GM12878 (cell line): ENCODE data around the gene PIK3R3. TPM values are rescaled to one million over a fixed set of nuclear protein-coding genes. Genes with fewer than 3 reads are reported as not detected.
A peak's percentile ranks its signal among the peaks of the same experiment; 100 is the strongest.

Experiments used
- CBFB ChIP-seq: IDR thresholded peaks from 2 replicates; pipeline ENCODE4 v1.6.1; 2016; ENCODE audit warnings: antibody characterized with exemption, low read depth
- CBX3 ChIP-seq: fragments of 200-600 bp; sonication (generic); IDR thresholded peaks from 2 replicates; pipeline ENCODE4 v1.6.1; 2016; ENCODE audit warnings: low read depth, borderline replicate concordance
- ESRRA ChIP-seq: IDR thresholded peaks from 2 replicates; pipeline ENCODE4 v1.6.1; 2012; ENCODE audit warnings: mild to moderate bottlenecking, low read length, improper control_type of control experiment
- ETV6 ChIP-seq, 2 experiments: fragments of 450-650 bp in 1 of 2; IDR thresholded peaks in 1 of 2; conservative IDR thresholded peaks in 1 of 2; 2 replicates each; pipeline ENCODE4 v1.6.1; 2014; ENCODE audit warnings: antibody characterized with exemption in 1 of 2, borderline replicate concordance in 1 of 2, low read depth in 1 of 2, mild to moderate bottlenecking in 1 of 2, moderate library complexity in 1 of 2
- HDGF ChIP-seq: fragments of 450-650 bp; IDR thresholded peaks from 2 replicates; pipeline ENCODE4 v1.6.1; 2016; ENCODE audit warnings: antibody characterized with exemption
- IKZF2 ChIP-seq, 2 experiments: fragments of 450-650 bp; IDR thresholded peaks; 2 replicates each; pipeline ENCODE4 v1.6.1; 2017; ENCODE audit warnings: mild to moderate bottlenecking in 2 of 2, moderate library complexity in 2 of 2
- JUND ChIP-seq: IDR thresholded peaks from 2 replicates; pipeline ENCODE4 v1.6.1; 2012; ENCODE audit warnings: low read depth, mild to moderate bottlenecking, low read length, improper control_type of control experiment, moderate library complexity
- KLF5 ChIP-seq: fragments of 450-650 bp; IDR thresholded peaks from 2 replicates; pipeline ENCODE4 v1.6.1; 2014; ENCODE audit warnings: mild to moderate bottlenecking; ENCODE audit not compliant: partially characterized antibody
- MYB ChIP-seq: fragments of 150-350 bp; IDR thresholded peaks from 2 replicates; pipeline ENCODE4 v1.6.1; 2014; ENCODE audit warnings: mild to moderate bottlenecking, low read depth, low read length, borderline replicate concordance
- NFIC ChIP-seq: IDR thresholded peaks from 2 replicates; pipeline ENCODE4 v1.6.1; 2012; ENCODE audit warnings: low read depth, mild to moderate bottlenecking, inconsistent platforms, low read length, moderate library complexity
- SIN3A ChIP-seq: IDR thresholded peaks from 2 replicates; pipeline ENCODE4 v1.6.1; 2012; ENCODE audit warnings: low read depth, low read length, improper control_type of control experiment
- SPI1 ChIP-seq: IDR thresholded peaks from 2 replicates; pipeline ENCODE4 v1.6.1; 2011; ENCODE audit warnings: low read depth, mild to moderate bottlenecking, low read length, moderate library complexity, borderline replicate concordance; ENCODE audit not compliant: insufficient read depth
- STAT1 ChIP-seq: fragments of 450-650 bp; conservative IDR thresholded peaks from 2 replicates; pipeline ENCODE4 v1.6.1; 2014; ENCODE audit warnings: antibody characterized with exemption, mild to moderate bottlenecking
- TAF1 ChIP-seq: IDR thresholded peaks from 2 replicates; pipeline ENCODE4 v1.6.1; 2011; ENCODE audit warnings: mild to moderate bottlenecking, low read depth, low read length, borderline replicate concordance
- TARDBP ChIP-seq: IDR thresholded peaks from 2 replicates; pipeline ENCODE4 v1.6.1; 2016; ENCODE audit warnings: borderline replicate concordance
- WRNIP1 ChIP-seq: IDR thresholded peaks from 2 replicates; pipeline ENCODE4 v1.6.1; 2011; ENCODE audit warnings: low read depth, low read length, improper control_type of control experiment, borderline replicate concordance
- ZNF207 ChIP-seq: fragments of 450-650 bp; IDR thresholded peaks from 2 replicates; pipeline ENCODE4 v1.6.1; 2014; ENCODE audit warnings: antibody characterized with exemption, mild to moderate bottlenecking, borderline replicate concordance
- ZNF24 ChIP-seq: fragments of 450-650 bp; IDR thresholded peaks from 2 replicates; pipeline ENCODE4 v1.6.1; 2017; ENCODE audit warnings: antibody characterized with exemption, mild to moderate bottlenecking
- ZZZ3 ChIP-seq: IDR thresholded peaks from 2 replicates; pipeline ENCODE4 v1.6.1; 2011; ENCODE audit warnings: low read depth; ENCODE audit not compliant: control insufficient read depth, insufficient read length
- polyA plus RNA-seq, 11 experiments: library from polyadenylated mRNA; depleted of rRNA in 4 of 11; unstranded in 6 of 11; stranded (reverse) in 5 of 11; fragments of >200 nt; fragmentation: Nextera tagmentation in 4 of 11; fragmentation: Illumina TruSeq in 1 of 11; extraction: Ambion mirVana in 4 of 11; extraction: Trizol in 1 of 11; gene quantifications; 1 replicate in 1 of 11; 2 replicates in 10 of 11; pipeline versions ENCODE4 v1.2.1 to v1.2.3, GENCODE V29; 2011 to 2016; ENCODE audit warnings: inconsistent platforms in 2 of 11, missing spikeins in 2 of 11, low read depth in 1 of 11
- total RNA-seq, 4 experiments: library from RNA; depleted of rRNA in 3 of 4; stranded (reverse); fragments of >200 nt in 3 of 4; fragmentation: Illumina TruSeq in 1 of 4; extraction: Trizol in 1 of 4; gene quantifications; 2 replicates each; pipeline versions ENCODE4 v1.2.1 to v1.2.3, GENCODE V29; 2013 to 2021
- TF ChIP-seq, protein P1 (sequence below): fragments of 450-650 bp; formaldehyde crosslinking; IDR thresholded peaks from 2 replicates; pipeline ENCODE4 v1.4.0; 2020; ENCODE audit warnings: mild to moderate bottlenecking, moderate library complexity
- TF ChIP-seq, protein P2 (sequence below): fragments of 450-650 bp; formaldehyde crosslinking; IDR thresholded peaks from 2 replicates; pipeline ENCODE4 v1.4.0; 2022; ENCODE audit warnings: mild to moderate bottlenecking, moderate library complexity
- TF ChIP-seq, protein P3 (sequence below), 3 experiments: IDR thresholded peaks in 2 of 3; conservative IDR thresholded peaks in 1 of 3; 2 replicates each; pipeline ENCODE4 v1.5.1; 2011; ENCODE audit warnings: low read depth in 3 of 3, low read length in 3 of 3, mild to moderate bottlenecking in 3 of 3, control low read depth in 2 of 3, moderate library complexity in 2 of 3, inconsistent platforms in 1 of 3, mixed read lengths in 1 of 3; ENCODE audit not compliant: control insufficient read depth in 2 of 3, insufficient read depth in 1 of 3; ENCODE audit errors: extremely low read depth in 1 of 3

Gene PIK3R3
- total and polyA plus RNA-seq, 10 of the 15 experiments (the other 5 are each of a cell fraction or from before 2014, with no cell fraction given) = 4.8 to 27.0 (median 19.8) TPM

DNA sequence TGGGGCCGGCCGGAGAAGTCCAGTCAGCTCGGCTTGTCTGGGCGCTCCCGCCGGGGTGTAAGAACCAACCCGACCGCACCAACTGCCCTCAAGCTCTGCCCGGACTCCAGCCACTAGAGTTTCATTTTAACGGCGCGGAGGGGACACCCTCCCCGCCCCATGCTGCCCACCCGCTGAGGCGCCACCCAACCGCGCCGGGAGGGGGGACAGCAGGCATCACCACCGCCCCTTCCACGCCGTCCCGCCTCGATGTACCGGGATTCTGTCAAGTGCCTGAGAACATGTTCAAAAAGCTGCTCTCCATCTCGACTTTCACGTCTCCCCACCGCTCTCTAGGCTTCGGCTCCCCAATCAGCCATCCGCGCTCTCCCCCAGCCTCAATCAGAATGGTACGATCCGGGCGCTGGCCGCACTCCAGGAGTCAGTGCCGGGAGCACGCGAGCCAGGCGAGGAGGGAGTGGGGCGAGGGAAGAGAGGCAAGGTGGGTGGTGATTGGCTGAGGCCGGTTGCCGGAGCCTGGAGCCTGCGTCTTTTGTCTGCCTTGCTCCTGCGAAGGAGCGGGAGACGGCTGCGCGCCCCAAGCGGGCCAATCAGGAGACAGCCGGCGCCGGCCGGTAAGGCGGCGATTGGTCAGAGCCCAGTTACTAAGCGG, at the start of gene PIK3R3 (continued):
- TF ChIP-seq ZNF207 (peak; percentile 100), ESRRA (no peak), TARDBP (0 out of 2 replicates have a peak, but pooled peaks have one; percentile 27), STAT1 (peak; percentile 97; the same call in 1 of the 2 replicates), NFIC (0 out of 2 replicates have a peak, but pooled peaks have one; percentile 51), IKZF2 (IDR thresholded peaks at IDR 0.05) (peak; percentile 79 to 81; a peak in 3 of 4 replicates), ZZZ3 (no peak), ETV6 (conservative IDR thresholded peaks at IDR 0.05 in 1 of 2, IDR thresholded peaks at IDR 0.05 in 1 of 2; ENCODE audit: borderline replicate concordance in 1 of 2, low read depth in 1 of 2) (no peak), WRNIP1 (no peak), KLF5 (peak; percentile 100), TAF1 (peak; percentile 94), ZNF24 (no peak), MYB (no peak), CBX3 (no peak), JUND (peak; percentile 99), SPI1 (no peak), CBFB (peak; percentile 95), HDGF (peak; percentile 98; the same call in 1 of the 2 replicates), SIN3A (peak; percentile 61; the same call in 1 of the 2 replicates)
- TF ChIP-seq, protein P1, sequence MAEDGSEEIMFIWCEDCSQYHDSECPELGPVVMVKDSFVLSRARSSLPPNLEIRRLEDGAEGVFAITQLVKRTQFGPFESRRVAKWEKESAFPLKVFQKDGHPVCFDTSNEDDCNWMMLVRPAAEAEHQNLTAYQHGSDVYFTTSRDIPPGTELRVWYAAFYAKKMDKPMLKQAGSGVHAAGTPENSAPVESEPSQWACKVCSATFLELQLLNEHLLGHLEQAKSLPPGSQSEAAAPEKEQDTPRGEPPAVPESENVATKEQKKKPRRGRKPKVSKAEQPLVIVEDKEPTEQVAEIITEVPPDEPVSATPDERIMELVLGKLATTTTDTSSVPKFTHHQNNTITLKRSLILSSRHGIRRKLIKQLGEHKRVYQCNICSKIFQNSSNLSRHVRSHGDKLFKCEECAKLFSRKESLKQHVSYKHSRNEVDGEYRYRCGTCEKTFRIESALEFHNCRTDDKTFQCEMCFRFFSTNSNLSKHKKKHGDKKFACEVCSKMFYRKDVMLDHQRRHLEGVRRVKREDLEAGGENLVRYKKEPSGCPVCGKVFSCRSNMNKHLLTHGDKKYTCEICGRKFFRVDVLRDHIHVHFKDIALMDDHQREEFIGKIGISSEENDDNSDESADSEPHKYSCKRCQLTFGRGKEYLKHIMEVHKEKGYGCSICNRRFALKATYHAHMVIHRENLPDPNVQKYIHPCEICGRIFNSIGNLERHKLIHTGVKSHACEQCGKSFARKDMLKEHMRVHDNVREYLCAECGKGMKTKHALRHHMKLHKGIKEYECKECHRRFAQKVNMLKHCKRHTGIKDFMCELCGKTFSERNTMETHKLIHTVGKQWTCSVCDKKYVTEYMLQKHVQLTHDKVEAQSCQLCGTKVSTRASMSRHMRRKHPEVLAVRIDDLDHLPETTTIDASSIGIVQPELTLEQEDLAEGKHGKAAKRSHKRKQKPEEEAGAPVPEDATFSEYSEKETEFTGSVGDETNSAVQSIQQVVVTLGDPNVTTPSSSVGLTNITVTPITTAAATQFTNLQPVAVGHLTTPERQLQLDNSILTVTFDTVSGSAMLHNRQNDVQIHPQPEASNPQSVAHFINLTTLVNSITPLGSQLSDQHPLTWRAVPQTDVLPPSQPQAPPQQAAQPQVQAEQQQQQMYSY (CRISPR knock-in tag) = no peak
- TF ChIP-seq, protein P2, sequence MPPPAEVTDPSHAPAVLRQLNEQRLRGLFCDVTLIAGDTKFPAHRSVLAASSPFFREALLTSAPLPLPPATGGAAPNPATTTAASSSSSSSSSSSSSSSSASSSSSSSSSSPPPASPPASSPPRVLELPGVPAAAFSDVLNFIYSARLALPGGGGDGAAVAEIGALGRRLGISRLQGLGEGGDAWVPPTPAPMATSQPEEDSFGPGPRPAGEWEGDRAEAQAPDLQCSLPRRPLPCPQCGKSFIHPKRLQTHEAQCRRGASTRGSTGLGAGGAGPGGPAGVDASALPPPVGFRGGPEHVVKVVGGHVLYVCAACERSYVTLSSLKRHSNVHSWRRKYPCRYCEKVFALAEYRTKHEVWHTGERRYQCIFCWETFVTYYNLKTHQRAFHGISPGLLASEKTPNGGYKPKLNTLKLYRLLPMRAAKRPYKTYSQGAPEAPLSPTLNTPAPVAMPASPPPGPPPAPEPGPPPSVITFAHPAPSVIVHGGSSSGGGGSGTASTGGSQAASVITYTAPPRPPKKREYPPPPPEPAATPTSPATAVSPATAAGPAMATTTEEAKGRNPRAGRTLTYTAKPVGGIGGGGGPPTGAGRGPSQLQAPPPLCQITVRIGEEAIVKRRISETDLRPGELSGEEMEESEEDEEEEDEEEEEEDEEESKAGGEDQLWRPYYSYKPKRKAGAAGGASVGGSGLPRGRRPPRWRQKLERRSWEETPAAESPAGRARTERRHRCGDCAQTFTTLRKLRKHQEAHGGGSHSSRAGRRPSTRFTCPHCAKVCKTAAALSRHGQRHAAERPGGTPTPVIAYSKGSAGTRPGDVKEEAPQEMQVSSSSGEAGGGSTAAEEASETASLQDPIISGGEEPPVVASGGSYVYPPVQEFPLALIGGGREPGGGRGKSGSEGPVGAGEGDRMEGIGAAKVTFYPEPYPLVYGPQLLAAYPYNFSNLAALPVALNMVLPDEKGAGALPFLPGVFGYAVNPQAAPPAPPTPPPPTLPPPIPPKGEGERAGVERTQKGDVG = no peak
- TF ChIP-seq, protein P3, sequence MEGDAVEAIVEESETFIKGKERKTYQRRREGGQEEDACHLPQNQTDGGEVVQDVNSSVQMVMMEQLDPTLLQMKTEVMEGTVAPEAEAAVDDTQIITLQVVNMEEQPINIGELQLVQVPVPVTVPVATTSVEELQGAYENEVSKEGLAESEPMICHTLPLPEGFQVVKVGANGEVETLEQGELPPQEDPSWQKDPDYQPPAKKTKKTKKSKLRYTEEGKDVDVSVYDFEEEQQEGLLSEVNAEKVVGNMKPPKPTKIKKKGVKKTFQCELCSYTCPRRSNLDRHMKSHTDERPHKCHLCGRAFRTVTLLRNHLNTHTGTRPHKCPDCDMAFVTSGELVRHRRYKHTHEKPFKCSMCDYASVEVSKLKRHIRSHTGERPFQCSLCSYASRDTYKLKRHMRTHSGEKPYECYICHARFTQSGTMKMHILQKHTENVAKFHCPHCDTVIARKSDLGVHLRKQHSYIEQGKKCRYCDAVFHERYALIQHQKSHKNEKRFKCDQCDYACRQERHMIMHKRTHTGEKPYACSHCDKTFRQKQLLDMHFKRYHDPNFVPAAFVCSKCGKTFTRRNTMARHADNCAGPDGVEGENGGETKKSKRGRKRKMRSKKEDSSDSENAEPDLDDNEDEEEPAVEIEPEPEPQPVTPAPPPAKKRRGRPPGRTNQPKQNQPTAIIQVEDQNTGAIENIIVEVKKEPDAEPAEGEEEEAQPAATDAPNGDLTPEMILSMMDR (IDR thresholded peaks at IDR 0.05 in 2 of 3, conservative IDR thresholded peaks at IDR 0.05 in 1 of 3; ENCODE audit: control insufficient read depth in 2 of 3, extremely low read depth in 1 of 3, insufficient read depth in 1 of 3, low read depth in 3 of 3, low read length in 3 of 3) = no peak
